ENCODE data around the gene CDK5R1. TPM values are rescaled to one million over a fixed set of nuclear protein-coding genes. Genes with fewer than 3 reads are reported as not detected.

CDK5R1 gene
- total RNA-seq, 1 donor from 2014 or later, result 0.68 TPM

- DNase-seq (ENCODE audit: low spot score), result no peak
- no peak for ATAC-seq
These were observed 4.8 kb downstream of the CDK5R1 start for GRCh38 chr17:32491371-32492263.

GRCh38 chr17:32492264-32492589 lies 5.4 kb downstream of the CDK5R1 start:
- ATAC-seq, result no peak
- DNase-seq (ENCODE audit: low spot score), result no peak

GRCh38 chr17:32492648-32493289 lies 6.0 kb downstream of the CDK5R1 start:
- ATAC-seq (no peak), DNase-seq (ENCODE audit: low spot score) (no peak)

- ATAC-seq, result no peak
- no peak for DNase-seq (ENCODE audit: low spot score)
These were observed 6.8 kb downstream of the CDK5R1 start for GRCh38 chr17:32493571-32493970.

GRCh38 chr17:32493976-32494513 lies 7.3 kb downstream of the CDK5R1 start:
- ATAC-seq, result no peak
- no peak for DNase-seq (ENCODE audit: low spot score)

- no peak for DNase-seq (ENCODE audit: low spot score)
- peak; percentile 38 for ATAC-seq
These were observed 8.0 kb downstream of the CDK5R1 start for GRCh38 chr17:32494621-32495358.

- DNase-seq (ENCODE audit: low spot score) (no peak), ATAC-seq (peak; percentile 57)
These were observed 8.8 kb downstream of the CDK5R1 start for GRCh38 chr17:32495359-32496231.

- DNase-seq (ENCODE audit: low spot score), result no peak
These were observed 9.7 kb downstream of the CDK5R1 start for GRCh38 chr17:32496395-32497073.

GRCh38 chr17:32497431-32498205 lies 10.8 kb downstream of the CDK5R1 start:
- no peak for ATAC-seq
- no peak for DNase-seq (ENCODE audit: low spot score)

More at GRCh38 chr17:32496395-32497073, 9.7 kb downstream of the CDK5R1 start:
- ATAC-seq, result no peak

- no peak for DNase-seq (ENCODE audit: low spot score)
- no peak for ATAC-seq
These were observed 11.6 kb downstream of the CDK5R1 start for GRCh38 chr17:32498391-32498790.

GRCh38 chr17:32502013-32502412 lies 15.2 kb downstream of the CDK5R1 start:
- DNase-seq (ENCODE audit: low spot score) (no peak), ATAC-seq (no peak)

GRCh38 chr17:32502710-32503109 lies 15.9 kb downstream of the CDK5R1 start:
- no peak for ATAC-seq
- DNase-seq (ENCODE audit: low spot score), result no peak

- DNase-seq (ENCODE audit: low spot score) (no peak), ATAC-seq (peak; percentile 42)
These were observed 16.7 kb downstream of the CDK5R1 start for GRCh38 chr17:32503251-32504165.

GRCh38 chr17:32504166-32504990 lies 17.6 kb downstream of the CDK5R1 start:
- DNase-seq (ENCODE audit: low spot score) (no peak), ATAC-seq (no peak)

GRCh38 chr17:32508926-32509325 lies 22.1 kb downstream of the CDK5R1 start:
- DNase-seq (ENCODE audit: low spot score), result no peak
- no peak for ATAC-seq

GRCh38 chr17:32510466-32510865 lies 23.7 kb downstream of the CDK5R1 start:
- ATAC-seq (no peak), DNase-seq (ENCODE audit: low spot score) (no peak)

- ATAC-seq (no peak), DNase-seq (ENCODE audit: low spot score) (no peak)
These were observed 25.5 kb downstream of the CDK5R1 start for GRCh38 chr17:32512328-32512727.

Measured in left lobe of liver (tissue), 2 donors.